GM23338 (cell line): Measurements from ENCODE around the gene TNRC18. TPM values are rescaled to one million over a fixed set of nuclear protein-coding genes. Genes with fewer than 3 reads are reported as not detected.

Source experiments
- ATAC-seq: fragments of 200-7000 bp; cut with Tn5 transposase; 3 replicates; pipeline ENCODE4 v1.9.1; 2020
- DNase-seq: peaks from one replicate; pipeline ENCODE4 v3.0.0-alpha.2; 2015; ENCODE audit warnings: low spot score
- H2AFZ ChIP-seq: fragments of 200-600 bp; sonication (generic); 2 replicates; pipeline ENCODE4 v1.8.0; 2016; ENCODE audit warnings: antibody characterized with exemption, mild to moderate bottlenecking, moderate library complexity
- H3F3A ChIP-seq: fragments of 200-600 bp; sonication (generic); replicated peaks from 2 replicates; pipeline ENCODE4 v1.8.0; 2017; ENCODE audit warnings: antibody characterized with exemption, mixed run types, low read depth
- H3K27ac ChIP-seq: fragments of 200-600 bp; sonication (generic); 2 replicates; pipeline ENCODE4 v1.6.1; 2016; ENCODE audit warnings: low read depth
- H3K27me3 ChIP-seq: fragments of 200-600 bp; sonication (generic); 2 replicates; pipeline ENCODE4 v1.8.0; 2016; ENCODE audit warnings: mild to moderate bottlenecking, mixed run types, moderate library complexity; ENCODE audit not compliant: insufficient read depth
- H3K36me3 ChIP-seq: fragments of 200-600 bp; sonication (generic); 2 replicates; pipeline ENCODE4 v1.8.0; 2016; ENCODE audit warnings: mild to moderate bottlenecking; ENCODE audit not compliant: insufficient read depth
- H3K4me1 ChIP-seq: fragments of 200-600 bp; sonication (generic); 2 replicates; pipeline ENCODE4 v1.8.0; 2016; ENCODE audit warnings: mild to moderate bottlenecking, moderate library complexity; ENCODE audit not compliant: insufficient read depth
- H3K4me2 ChIP-seq: fragments of 200-600 bp; sonication (generic); 2 replicates; pipeline ENCODE4 v1.7.1; 2017; ENCODE audit warnings: mixed run types
- H3K4me3 ChIP-seq: fragments of 200-600 bp; sonication (generic); 2 replicates; pipeline ENCODE4 v1.6.1; 2016; ENCODE audit warnings: mixed run types
- H3K79me2 ChIP-seq: fragments of 200-600 bp; sonication (generic); replicated peaks from 2 replicates; pipeline ENCODE4 v1.8.0; 2017; ENCODE audit warnings: mild to moderate bottlenecking; ENCODE audit not compliant: insufficient read depth
- H3K9me2 ChIP-seq: fragments of 200-600 bp; sonication (generic); 2 replicates; pipeline ENCODE4 v1.8.0; 2017; ENCODE audit not compliant: insufficient read depth
- H4K20me1 ChIP-seq: fragments of 200-600 bp; sonication (generic); replicated peaks from 2 replicates; pipeline ENCODE4 v1.8.0; 2017; ENCODE audit warnings: mild to moderate bottlenecking; ENCODE audit not compliant: insufficient read depth
- H3K27ac Mint-ChIP-seq: 2 replicates; pipeline ENCODE4 v1.8.0; 2020; ENCODE audit warnings: inconsistent platforms, mild to moderate bottlenecking, moderate library complexity, mixed read lengths
- H3K27me3 Mint-ChIP-seq: 3 replicates; pipeline ENCODE4 v1.8.0; 2022; ENCODE audit warnings: low read depth, mild to moderate bottlenecking, moderate library complexity, mixed read lengths, inconsistent platforms; ENCODE audit not compliant: insufficient read depth, poor library complexity
- H3K36me3 Mint-ChIP-seq: 3 replicates; pipeline ENCODE4 v1.8.0; 2021; ENCODE audit warnings: low read depth, mild to moderate bottlenecking, inconsistent platforms, moderate library complexity, mixed read lengths
- H3K4me1 Mint-ChIP-seq: 3 replicates; pipeline ENCODE4 v1.8.0; 2020; ENCODE audit warnings: mild to moderate bottlenecking, inconsistent platforms, mixed read lengths
- H3K4me3 Mint-ChIP-seq: 3 replicates; pipeline ENCODE4 v1.8.0; 2021; ENCODE audit warnings: moderate library complexity, mild to moderate bottlenecking, inconsistent platforms, mixed read lengths
- H3K9me3 Mint-ChIP-seq: 3 replicates; pipeline ENCODE4 v1.8.0; 2020; ENCODE audit warnings: moderate library complexity, mild to moderate bottlenecking, inconsistent platforms, mixed read lengths
- EZH2 ChIP-seq: fragments of 200-600 bp; sonication (generic); IDR thresholded peaks from one replicate; pipeline ENCODE4 v1.8.0; 2017; ENCODE audit warnings: antibody characterized with exemption, mild to moderate bottlenecking, low read depth; ENCODE audit not compliant: unreplicated experiment
- JUNB ChIP-seq: IDR thresholded peaks from one replicate; pipeline ENCODE4 v1.6.1; 2016; ENCODE audit warnings: antibody characterized with exemption; ENCODE audit not compliant: unreplicated experiment
- POLR2AphosphoS5 ChIP-seq: IDR thresholded peaks from 2 replicates; pipeline ENCODE4 v1.6.1; 2016; ENCODE audit warnings: antibody characterized with exemption, low read depth
- ZNF114 ChIP-seq: fragments of 250-450 bp; sonication (Bioruptor Pico); IDR thresholded peaks from 2 replicates; pipeline ENCODE4 v1.5.0; 2020; ENCODE audit warnings: mild to moderate bottlenecking, moderate library complexity
- ZNF331 ChIP-seq: fragments of 250-450 bp; sonication (Bioruptor Pico); IDR thresholded peaks from 2 replicates; pipeline ENCODE4 v1.5.0; 2020; ENCODE audit warnings: low read depth, mild to moderate bottlenecking, moderate library complexity
- polyA plus RNA-seq: library from polyadenylated mRNA; unstranded; fragments of >200 nt; fragmentation: Nextera tagmentation; extraction: Ambion mirVana; gene quantifications from 2 replicates; pipeline ENCODE4 v1.2.1, GENCODE V29; 2016
- total RNA-seq: library from RNA; depleted of rRNA; stranded (reverse); fragments of >200 nt; shearing (Covaris generic); gene quantifications from 2 replicates; pipeline ENCODE4 v1.2.3, GENCODE V29; 2014
- TF ChIP-seq, protein P1 (sequence below): IDR thresholded peaks from one replicate; pipeline ENCODE4 v1.6.1; 2018; ENCODE audit warnings: antibody characterized with exemption; ENCODE audit not compliant: unreplicated experiment

The TNRC18 gene
- total and polyA plus RNA-seq, 2 experiments from 2014 or later = 2.1 to 17.5 TPM

DNA sequence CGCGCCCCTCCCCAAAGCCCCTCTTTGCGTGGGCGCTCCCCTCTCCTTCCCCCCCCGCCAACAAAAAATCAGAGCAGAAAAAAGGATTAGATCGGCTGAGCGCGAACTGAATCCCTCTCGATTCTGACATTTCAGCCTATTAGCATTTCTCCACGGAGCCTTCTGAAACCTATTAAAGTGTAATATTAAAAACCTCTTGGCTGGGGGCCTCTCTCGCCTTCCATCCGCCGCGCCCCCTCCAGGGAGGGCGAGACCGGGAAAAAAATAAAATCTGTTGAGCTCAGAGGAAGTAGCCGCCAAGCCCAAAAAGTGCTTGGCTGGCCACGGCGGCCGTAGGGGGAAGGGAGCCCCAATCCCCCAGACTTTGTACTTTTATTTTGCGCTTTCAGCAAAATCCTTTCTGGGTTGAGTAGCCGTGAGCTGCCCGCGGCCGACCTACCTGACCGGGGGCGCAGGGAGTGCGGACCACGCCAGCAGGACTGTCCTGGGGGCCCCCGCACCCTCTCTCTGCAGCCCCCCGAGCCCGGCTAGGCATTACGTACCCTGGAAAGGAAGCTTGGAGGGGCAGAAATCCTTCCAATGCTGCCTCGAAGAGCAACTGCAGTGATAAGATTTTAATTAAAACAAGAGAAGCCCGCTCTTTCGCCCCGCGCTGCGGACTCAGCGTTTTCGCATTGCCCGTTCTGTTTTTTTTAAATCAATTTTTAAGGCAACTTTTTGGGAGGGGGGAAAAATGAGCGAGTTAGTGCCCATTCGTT, 1.3 kb upstream of the TNRC18 start:
- DNase-seq = peak; percentile 46

DNA sequence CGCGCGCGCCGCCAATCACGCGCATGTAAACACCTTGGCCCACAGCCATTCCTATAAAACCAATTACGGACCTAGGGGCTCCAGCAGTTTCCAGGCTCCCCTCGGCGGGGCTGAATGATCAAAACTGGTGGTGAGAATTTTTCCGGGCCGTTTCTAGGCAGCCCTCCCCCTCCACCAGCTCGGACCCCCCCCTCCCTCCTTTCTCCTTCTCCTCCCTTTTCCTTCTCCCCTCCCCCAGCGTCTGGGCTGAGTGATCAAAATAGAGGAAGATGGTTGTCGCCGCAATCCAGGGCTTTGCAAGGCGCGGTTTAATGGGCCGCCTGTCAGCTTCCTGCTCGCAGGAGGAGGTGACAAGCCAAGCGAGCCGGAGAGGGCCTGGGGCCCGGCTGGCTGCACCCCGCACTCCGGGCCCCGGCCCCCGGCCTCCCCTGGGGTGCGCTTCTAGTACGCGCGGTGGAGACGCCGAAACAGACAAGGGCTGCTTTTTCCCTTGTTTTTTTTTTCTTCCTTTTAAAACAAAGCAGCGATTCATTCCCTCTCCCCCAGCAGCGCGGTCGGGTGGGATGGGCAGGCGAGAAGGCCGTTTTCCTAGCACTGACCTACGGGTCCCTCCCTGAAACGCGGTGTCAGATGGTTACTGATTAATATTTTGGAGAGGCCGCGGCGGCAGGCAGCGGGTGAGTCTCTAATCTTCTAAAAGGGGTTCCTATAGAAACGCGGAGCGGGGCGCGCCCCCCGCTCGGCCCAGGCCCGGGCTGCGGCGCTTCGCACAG, 528 bp upstream of the TNRC18 start:
- TF ChIP-seq EZH2 (peak; percentile 45), ZNF331 (CRISPR knock-in tag) (no peak), JUNB (no peak), POLR2AphosphoS5 (no peak)
- TF ChIP-seq, protein P1, sequence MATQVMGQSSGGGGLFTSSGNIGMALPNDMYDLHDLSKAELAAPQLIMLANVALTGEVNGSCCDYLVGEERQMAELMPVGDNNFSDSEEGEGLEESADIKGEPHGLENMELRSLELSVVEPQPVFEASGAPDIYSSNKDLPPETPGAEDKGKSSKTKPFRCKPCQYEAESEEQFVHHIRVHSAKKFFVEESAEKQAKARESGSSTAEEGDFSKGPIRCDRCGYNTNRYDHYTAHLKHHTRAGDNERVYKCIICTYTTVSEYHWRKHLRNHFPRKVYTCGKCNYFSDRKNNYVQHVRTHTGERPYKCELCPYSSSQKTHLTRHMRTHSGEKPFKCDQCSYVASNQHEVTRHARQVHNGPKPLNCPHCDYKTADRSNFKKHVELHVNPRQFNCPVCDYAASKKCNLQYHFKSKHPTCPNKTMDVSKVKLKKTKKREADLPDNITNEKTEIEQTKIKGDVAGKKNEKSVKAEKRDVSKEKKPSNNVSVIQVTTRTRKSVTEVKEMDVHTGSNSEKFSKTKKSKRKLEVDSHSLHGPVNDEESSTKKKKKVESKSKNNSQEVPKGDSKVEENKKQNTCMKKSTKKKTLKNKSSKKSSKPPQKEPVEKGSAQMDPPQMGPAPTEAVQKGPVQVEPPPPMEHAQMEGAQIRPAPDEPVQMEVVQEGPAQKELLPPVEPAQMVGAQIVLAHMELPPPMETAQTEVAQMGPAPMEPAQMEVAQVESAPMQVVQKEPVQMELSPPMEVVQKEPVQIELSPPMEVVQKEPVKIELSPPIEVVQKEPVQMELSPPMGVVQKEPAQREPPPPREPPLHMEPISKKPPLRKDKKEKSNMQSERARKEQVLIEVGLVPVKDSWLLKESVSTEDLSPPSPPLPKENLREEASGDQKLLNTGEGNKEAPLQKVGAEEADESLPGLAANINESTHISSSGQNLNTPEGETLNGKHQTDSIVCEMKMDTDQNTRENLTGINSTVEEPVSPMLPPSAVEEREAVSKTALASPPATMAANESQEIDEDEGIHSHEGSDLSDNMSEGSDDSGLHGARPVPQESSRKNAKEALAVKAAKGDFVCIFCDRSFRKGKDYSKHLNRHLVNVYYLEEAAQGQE = no peak
- peak overlapping the region; percentile 69 for H3K4me3 ChIP-seq
- no peaks in the 10 kb centered on the region for H3K9me2 ChIP-seq
- Mint-ChIP-seq H3K27ac (peak overlapping the region; percentile 87; the same call in 1 of the 2 replicates), H3K27me3 (peaks cover 83% of the 10 kb centered on the region), H3K4me3 (peak overlapping the region; percentile 80), H3K9me3 (peaks cover 4% of the 10 kb centered on the region; the same call in 2 of the 3 replicates), H3K36me3 (no peaks in the 10 kb centered on the region), H3K4me1 (peaks cover 15% of the 10 kb centered on the region)
- peak; percentile 2; the same call in 2 of the 3 replicates for ATAC-seq
- no peaks in the 10 kb centered on the region for H4K20me1 ChIP-seq
- peaks cover 88% of the 10 kb centered on the region for H3K27me3 ChIP-seq
- H3K79me2 ChIP-seq = no peaks in the 10 kb centered on the region
- peaks cover 41% of the 10 kb centered on the region for H3K4me1 ChIP-seq
- DNase-seq = peak; percentile 98
- H3K4me2 ChIP-seq = peak overlapping the region; percentile 93
- peaks cover 21% of the 10 kb centered on the region for H3F3A ChIP-seq
- H3K27ac ChIP-seq = peak overlapping the region; percentile 85; the same call in 1 of the 2 replicates
- H3K36me3 ChIP-seq = no peaks in the 10 kb centered on the region
- H2AFZ ChIP-seq = 0 out of 2 replicates have a peak overlapping the region, but pooled peaks have one; percentile 83

More for the DNA sequence above, 1.3 kb upstream of the TNRC18 start:
- Histone ChIP-seq H3K4me3 (peak overlapping the region; percentile 69), H3K4me2 (peak overlapping the region; percentile 93), H3K27ac (peak overlapping the region; percentile 57; the same call in 1 of the 2 replicates), H2AFZ (peak overlapping the region; percentile 83; the same call in 1 of the 2 replicates), H3K27me3 (peaks cover 88% of the 10 kb centered on the region), H3K36me3 (no peaks in the 10 kb centered on the region), H3K79me2 (no peaks in the 10 kb centered on the region), H4K20me1 (no peaks in the 10 kb centered on the region), H3K4me1 (peaks cover 35% of the 10 kb centered on the region), H3F3A (peaks cover 26% of the 10 kb centered on the region), H3K9me2 (no peaks in the 10 kb centered on the region)
- H3K27ac Mint-ChIP-seq = peak overlapping the region; percentile 86; the same call in 1 of the 2 replicates
- TF ChIP-seq EZH2 = peak; percentile 30
- no peak for TF ChIP-seq ZNF114 (CRISPR knock-in tag)
- no peaks in the 10 kb centered on the region for H3K36me3 Mint-ChIP-seq
- no peak for ATAC-seq
- peaks cover 4% of the 10 kb centered on the region; the same call in 1 of the 3 replicates for H3K9me3 Mint-ChIP-seq
- peaks cover 18% of the 10 kb centered on the region for H3K4me1 Mint-ChIP-seq
- H3K27me3 Mint-ChIP-seq = peaks cover 83% of the 10 kb centered on the region
- peak overlapping the region; percentile 80 for H3K4me3 Mint-ChIP-seq
